Ectodermal cell (in vitro differentiated cells): ENCODE data around the gene STK11.

ENCODE experiments used
- H3K27ac ChIP-seq: 2 replicates; pipeline ENCODE4 v1.7.0; 2013; ENCODE audit warnings: mild to moderate bottlenecking, low read depth, low read length; ENCODE audit not compliant: insufficient read depth, poor library complexity, severe bottlenecking
- H3K27me3 ChIP-seq: 2 replicates; pipeline ENCODE4 v1.7.0; 2013; ENCODE audit warnings: mild to moderate bottlenecking, low read length; ENCODE audit not compliant: insufficient read depth, control insufficient read depth, poor library complexity, severe bottlenecking
- H3K36me3 ChIP-seq: one replicate; pipeline ENCODE4 v1.7.0; 2013; ENCODE audit warnings: low read length; ENCODE audit not compliant: control insufficient read depth, insufficient read depth
- H3K4me1 ChIP-seq: one replicate; pipeline ENCODE4 v1.7.0; 2013; ENCODE audit warnings: low read length; ENCODE audit not compliant: control insufficient read depth, insufficient read depth
- H3K4me3 ChIP-seq: 2 replicates; pipeline ENCODE4 v1.7.0; 2013; ENCODE audit warnings: low read depth, low read length, control low read depth; ENCODE audit not compliant: insufficient read depth
- H3K9me3 ChIP-seq: 2 replicates; pipeline ENCODE4 v1.7.0; 2013; ENCODE audit warnings: mild to moderate bottlenecking, low read length, moderate library complexity; ENCODE audit not compliant: control insufficient read depth
- WGBS, 2 experiments: methylation state at CpG; one replicate each; pipeline ENCODE4 v1.1.7; 2013; ENCODE audit warnings: missing lambda C conversion rate in 2 of 2; 5-methylcytosine and 5-hydroxymethylcytosine counted together

The STK11 gene

DNA sequence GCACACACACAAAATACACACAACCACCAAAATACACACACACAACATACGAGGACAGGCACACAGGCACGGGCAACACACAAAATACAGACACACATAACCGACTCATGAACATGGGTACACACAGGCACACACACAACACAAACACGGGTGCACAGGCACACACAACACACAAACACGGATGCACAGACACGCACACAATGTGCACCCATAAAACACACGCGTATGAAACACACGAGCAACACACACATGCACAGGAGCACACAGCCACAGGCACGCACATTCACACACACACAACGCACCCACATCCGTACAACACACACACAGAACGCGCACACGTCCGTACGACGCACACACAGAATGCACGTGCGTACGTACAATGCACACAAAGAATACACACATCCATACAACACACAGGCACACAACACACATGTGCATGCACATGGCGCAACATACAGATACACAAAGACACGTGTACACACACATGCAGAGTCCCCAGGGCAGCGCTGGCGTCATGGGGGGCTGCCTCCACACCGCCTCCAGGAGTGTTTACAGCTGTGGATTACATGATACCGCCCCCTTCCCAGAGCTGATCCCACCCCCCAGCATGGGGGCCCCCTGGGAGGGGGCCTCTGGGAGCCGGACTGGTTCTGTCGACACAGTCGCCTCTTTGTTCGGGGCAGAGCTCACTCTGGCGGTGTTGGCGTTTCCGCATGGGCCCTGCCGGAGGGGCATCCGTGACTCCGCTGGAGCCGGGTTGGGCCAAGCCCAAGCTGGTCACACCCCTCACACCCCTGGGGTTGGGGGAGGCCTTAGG is 34.4 kb upstream of the STK11 start:
- WGBS, 2 experiments = 85 to 88% methylated on average over 38 of the region's 38 CpGs
- Histone ChIP-seq H3K4me3 (no peak overlapping the region), H3K27me3 (no peaks in the 10 kb centered on the region), H3K27ac (no peak overlapping the region), H3K4me1 (peaks cover 29% of the 10 kb centered on the region), H3K36me3 (no peaks in the 10 kb centered on the region), H3K9me3 (no peaks in the 10 kb centered on the region)

DNA sequence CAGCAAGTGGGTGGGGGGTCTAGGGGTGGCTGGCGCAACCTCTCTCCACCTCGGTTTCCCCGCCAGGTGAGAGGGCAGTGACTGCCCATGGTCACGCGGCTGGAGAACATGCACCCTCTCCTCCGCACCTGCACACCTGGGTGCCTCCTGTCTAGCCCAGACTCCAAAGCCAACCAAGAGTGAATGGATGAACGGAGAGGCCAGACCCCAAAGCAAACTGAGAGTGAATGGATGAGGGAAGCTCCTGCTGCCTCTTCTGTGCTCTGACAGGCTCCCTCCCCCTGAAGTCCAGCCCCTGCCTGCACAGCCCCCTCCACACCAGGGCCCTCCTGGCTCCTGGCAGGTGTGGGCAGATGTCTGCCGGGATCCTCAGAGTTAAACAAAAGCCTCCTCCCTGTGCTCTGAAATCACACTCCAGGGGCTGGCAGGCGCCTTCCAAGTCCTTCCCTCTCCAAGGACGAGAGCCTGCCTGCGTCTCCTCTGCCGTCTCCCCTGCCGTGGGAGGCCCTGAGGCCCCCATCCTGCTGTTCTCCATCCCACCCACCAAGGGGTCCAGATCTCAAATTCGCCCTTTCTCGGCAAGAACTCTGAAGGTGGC is 33.7 kb upstream of the STK11 start:
- H3K9me3 ChIP-seq = no peaks in the 10 kb centered on the region
- WGBS, 2 experiments = 53 to 55% methylated on average over 15 of the region's 15 CpGs
- no peaks in the 10 kb centered on the region for H3K27me3 ChIP-seq
- H3K36me3 ChIP-seq = no peaks in the 10 kb centered on the region
- peaks cover 29% of the 10 kb centered on the region for H3K4me1 ChIP-seq
- H3K4me3 ChIP-seq = peak overlapping the region; percentile 4
- H3K27ac ChIP-seq = no peak overlapping the region

DNA sequence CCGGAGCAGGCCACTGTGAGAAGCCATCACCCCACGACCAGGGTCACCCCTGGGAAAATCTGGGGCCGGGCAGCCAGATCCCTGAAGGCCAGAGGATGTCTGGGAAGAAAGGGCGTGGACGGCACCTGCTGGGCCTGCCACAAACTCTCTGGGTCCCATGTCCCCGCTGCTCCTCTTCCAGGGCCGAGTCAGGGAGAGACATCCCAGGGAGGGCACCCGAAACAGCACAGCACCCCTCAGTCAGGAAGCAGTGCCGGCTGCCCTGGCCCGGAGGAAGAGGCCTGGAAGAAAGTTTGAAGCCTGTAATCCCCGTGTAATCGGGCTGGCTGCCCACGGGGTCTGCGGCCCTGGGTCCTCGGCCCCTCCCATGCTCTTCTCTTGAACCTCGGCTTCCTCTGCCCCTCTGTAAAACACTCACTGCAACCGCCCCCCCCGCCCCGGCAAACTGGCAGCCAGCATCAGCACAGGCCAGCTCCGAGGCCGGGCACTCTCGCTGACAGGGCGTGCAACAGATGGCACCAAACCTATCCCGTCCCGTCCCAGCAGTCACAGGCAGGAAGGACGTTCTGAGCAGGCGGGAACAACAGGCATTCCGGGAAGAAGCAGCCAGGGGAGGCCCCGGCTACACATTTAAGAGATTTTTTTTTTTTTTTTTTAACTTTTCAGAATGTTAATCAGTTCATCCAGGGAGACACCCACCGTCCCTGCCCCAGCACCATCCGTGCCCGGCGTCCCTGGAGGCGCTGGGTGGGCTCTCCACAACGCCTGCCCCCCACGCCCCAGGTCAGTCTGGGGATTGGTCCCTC is 33.0 kb upstream of the STK11 start:
- Histone ChIP-seq H3K27ac (no peak overlapping the region), H3K27me3 (no peaks in the 10 kb centered on the region), H3K4me1 (peaks cover 29% of the 10 kb centered on the region), H3K36me3 (no peaks in the 10 kb centered on the region), H3K9me3 (no peaks in the 10 kb centered on the region), H3K4me3 (peak overlapping the region; percentile 76)
- WGBS, 2 experiments = 25 to 26% methylated on average over 34 of the region's 36 CpGs

DNA sequence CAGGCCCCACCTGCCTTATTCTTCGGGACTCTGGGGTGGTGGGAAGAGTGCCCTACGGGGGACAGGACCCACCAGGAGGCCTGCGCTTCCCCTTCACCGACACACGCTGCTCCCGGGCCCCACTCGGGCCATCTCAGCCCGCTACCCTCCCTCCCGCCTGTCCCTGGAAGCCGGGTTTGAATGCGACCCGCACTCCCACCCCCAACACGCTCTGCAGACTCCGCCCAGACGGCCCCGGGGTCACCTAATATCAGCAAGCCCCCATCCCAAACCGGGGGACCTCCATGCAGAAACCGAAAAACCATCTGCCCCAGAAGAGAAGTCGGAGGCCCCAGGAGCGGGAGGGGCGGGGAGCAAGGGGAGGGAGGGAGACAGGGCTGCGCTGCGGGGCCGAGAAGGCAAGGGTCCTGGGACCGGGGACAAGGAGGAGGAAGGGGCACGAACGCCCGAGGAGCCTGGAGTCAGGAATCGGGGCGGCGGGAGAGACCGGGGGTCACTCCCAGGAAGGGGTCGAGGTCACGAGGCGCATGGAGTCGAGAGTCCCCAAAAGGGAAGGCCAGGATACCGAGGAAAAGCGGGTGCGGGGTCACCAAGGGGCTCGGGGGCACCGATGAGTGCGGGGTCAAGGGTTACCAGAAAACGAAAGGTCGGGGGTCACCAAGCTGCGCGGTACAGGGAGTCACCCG is 32.3 kb upstream of the STK11 start:
- Histone ChIP-seq H3K9me3 (no peaks in the 10 kb centered on the region), H3K27ac (no peak overlapping the region), H3K4me3 (peak overlapping the region; percentile 76), H3K27me3 (no peaks in the 10 kb centered on the region), H3K36me3 (no peaks in the 10 kb centered on the region), H3K4me1 (peaks cover 29% of the 10 kb centered on the region)
- 1% methylated on average over 47 of the region's 47 CpGs for WGBS, 2 experiments

DNA sequence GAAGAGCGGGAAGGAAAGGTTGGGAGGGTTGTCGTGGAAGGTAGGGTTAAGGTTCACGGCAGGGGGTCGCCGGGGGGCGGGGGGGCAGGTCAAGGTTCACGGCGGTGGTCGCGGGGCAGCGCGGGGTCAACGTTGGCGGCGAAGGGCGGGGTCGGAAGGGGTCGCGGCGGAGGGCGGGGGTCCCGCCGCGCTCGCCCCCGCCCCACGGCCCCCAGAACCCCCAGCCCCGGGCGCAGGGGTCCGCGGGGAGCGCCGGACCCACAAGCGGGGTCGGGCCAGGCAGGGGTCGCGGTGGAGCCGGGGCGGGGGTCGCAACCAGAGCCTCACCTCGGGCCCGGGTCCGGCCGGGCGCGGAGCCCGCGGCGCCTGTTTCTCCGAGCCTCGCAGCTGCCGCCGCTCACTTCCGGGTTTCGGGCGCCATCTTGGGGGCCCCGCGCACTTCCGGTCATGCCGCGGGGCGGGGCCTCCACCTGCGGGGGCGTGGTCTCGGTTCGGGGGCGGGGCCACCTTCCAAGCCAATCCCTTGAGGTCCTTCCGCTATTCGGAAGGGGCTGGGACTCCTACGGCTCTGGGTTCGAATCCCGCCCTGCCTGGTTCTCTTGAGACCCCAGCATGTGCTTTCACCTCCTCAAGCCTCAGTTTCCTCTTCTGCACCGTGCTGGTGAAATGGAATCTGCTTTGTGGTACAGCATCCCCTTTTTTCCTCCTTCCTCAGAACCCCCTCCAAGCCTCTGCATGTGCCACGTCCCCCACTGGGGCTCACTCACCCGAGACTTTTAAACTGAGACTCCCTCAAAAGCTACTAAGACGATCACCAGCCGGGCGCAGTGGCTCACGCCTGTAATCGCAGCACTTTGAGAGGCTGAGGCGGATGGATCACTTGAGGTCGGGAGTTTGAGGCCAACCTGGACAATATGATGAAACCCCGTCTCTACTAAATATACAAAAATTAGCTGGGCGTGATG is 31.5 kb upstream of the STK11 start, which contains the start of gene SBNO2:
Gene SBNO2 (minus strand): TSS at position 424 of the 965 bp plus-strand sequence. CDS start 19,992 bp downstream, outside the sequence.
- no peaks in the 10 kb centered on the region for H3K27me3 ChIP-seq
- H3K27ac ChIP-seq = peak within 1 kb of the TSS; percentile 27
- no peaks in the 10 kb centered on the region for H3K9me3 ChIP-seq
- H3K36me3 ChIP-seq = no peaks in the 10 kb centered on the region
- 13 to 14% methylated on average over 84 of the region's 84 CpGs for WGBS, 2 experiments
- H3K4me3 ChIP-seq = peak within 1 kb of the TSS; percentile 76
- peaks cover 29% of the 10 kb centered on the region for H3K4me1 ChIP-seq

DNA sequence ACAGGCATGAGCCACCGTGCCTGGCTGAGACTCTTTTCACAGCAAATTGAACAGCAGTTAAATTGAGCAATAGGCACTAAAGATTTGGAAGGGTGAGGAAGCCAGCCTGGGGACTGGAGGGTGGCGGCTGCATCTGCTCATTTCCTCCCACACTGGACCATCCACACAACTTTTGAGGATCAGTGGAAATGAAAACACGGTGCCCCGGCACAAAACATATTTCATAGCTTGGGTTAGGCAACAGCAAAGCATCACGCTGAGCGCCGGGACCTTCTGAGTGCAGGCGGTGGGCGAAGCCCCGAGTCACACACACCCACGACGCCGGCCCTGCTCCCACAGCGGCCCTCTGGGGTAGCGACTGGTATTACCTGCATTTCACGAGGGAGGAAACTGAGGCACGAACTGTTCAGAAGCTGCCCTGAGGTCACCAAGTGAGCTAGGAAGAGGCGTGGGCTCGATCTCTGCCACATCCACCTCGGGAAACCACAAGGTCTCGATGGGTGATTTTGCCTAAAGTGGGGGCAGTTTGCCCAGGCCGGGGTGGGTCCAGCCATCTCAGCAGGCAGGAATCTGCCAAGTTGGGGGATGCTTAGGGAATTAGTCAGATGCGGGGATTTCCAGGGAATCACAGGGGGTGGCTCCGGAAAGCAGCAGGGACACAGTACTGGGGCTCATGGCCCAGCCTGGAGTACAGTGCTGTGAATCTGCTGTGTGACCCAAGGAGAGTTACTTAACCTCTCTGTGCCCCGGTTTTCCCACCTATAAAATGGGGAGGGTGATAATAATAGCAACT is 28.1 kb upstream of the STK11 start:
- no peaks in the 10 kb centered on the region for H3K27me3 ChIP-seq
- no peaks in the 10 kb centered on the region for H3K36me3 ChIP-seq
- WGBS, 2 experiments = 83 to 85% methylated on average over 25 of the region's 25 CpGs
- H3K9me3 ChIP-seq = no peaks in the 10 kb centered on the region
- peaks cover 2% of the 10 kb centered on the region for H3K4me1 ChIP-seq
- no peak overlapping the region for H3K27ac ChIP-seq
- H3K4me3 ChIP-seq = no peak overlapping the region

DNA sequence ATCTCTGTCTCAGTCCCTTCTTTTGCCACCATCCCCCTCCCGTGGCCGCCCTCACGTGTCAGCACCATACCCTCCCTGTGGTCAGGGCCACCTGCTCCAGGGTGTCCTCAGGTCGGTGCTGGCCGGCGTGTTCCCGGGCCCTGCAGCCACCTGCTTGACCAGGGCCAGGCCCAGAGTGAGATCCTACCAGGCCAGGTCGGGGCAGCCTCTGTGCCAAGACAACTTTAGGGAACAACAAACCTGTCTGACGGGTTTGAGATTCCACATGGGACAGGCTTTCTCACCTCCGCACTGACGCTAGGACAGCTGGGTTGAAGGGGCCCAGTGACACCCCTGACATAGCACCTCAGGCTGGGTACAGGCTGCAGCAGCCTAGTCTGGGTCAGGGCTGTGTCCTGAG is 24.0 kb upstream of the STK11 start:
- Histone ChIP-seq H3K36me3 (no peaks in the 10 kb centered on the region), H3K9me3 (no peaks in the 10 kb centered on the region), H3K4me1 (no peaks in the 10 kb centered on the region), H3K4me3 (no peak overlapping the region), H3K27ac (no peak overlapping the region), H3K27me3 (no peaks in the 10 kb centered on the region)
- 92% methylated on average over 11 of the region's 11 CpGs for WGBS, 2 experiments

DNA sequence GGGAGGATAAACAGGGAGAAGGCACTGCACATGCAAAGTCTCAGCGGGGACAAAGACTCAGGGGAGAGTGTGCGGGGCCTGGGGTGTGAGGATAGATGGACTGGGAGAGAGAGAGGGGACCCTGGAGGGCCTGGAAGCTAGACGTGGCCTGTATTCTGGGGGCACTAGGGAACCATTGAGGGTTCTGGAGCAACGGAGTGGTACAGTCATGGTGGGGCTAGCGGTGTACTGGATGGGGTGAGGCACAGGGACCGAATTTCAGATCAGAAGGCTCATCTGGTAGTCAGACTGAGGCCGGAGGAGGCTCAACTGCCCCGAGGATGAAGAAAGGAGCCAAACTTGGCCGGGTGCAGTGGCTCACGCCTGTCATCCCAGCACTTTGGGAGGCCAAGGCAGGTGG is 23.5 kb upstream of the STK11 start:
- H3K27me3 ChIP-seq = no peaks in the 10 kb centered on the region
- H3K27ac ChIP-seq = no peak overlapping the region
- no peaks in the 10 kb centered on the region for H3K4me1 ChIP-seq
- H3K4me3 ChIP-seq = no peak overlapping the region
- no peaks in the 10 kb centered on the region for H3K36me3 ChIP-seq
- H3K9me3 ChIP-seq = no peaks in the 10 kb centered on the region
- 93 to 94% methylated on average over 10 of the region's 10 CpGs for WGBS, 2 experiments
